NT2/D1 (cell line): Measurements from ENCODE around the gene SLC22A12.

ENCODE experiments used
- YY1 ChIP-seq: IDR thresholded peaks from 2 replicates; pipeline ENCODE4 v1.6.1; 2011; ENCODE audit not compliant: insufficient read length, insufficient read depth
- ZNF274 ChIP-seq: IDR thresholded peaks from 2 replicates; pipeline ENCODE4 v1.6.1; 2011; ENCODE audit warnings: mild to moderate bottlenecking, low read depth, low read length

DNA sequence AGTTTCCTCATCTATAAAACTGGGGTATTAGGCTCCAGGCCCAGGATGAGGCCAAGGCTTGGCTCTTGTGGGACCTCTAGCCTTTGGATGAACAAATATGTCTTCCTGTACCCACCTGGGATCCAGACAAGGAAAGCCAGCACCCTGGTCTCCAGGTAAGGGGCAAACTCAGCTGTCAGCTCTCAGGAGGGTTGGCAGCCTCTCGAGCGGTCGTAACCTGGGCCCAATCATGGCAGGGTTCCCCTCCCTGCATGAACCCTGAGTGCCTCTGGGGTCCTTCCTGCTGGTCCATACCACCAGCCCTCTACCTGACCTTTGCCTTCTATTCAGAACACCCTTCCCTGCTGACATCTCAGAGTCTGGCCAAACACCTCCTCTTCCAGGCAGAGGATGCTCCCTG lies 19.6 kb downstream of the SLC22A12 start:
- TF ChIP-seq ZNF274 (no peak), YY1 (no peak)
